Esophagus muscularis mucosa (tissue), 3 donors: ENCODE data around the gene KLF9.

Source experiments
- CTCF ChIP-seq, 3 experiments: fragments of 200-600 bp in 2 of 3; fragments of 450-650 bp in 1 of 3; sonication (generic) in 2 of 3; IDR thresholded peaks; one replicate each; pipeline ENCODE4 v1.5.1; 2017 to 2019; ENCODE audit warnings: antibody characterized with exemption in 3 of 3, mild to moderate bottlenecking in 2 of 3, moderate library complexity in 1 of 3
- POLR2A ChIP-seq: fragments of 450-650 bp; IDR thresholded peaks from one replicate; pipeline ENCODE4 v1.6.1; 2017; ENCODE audit warnings: antibody characterized with exemption, moderate library complexity, mild to moderate bottlenecking, low read depth

DNA sequence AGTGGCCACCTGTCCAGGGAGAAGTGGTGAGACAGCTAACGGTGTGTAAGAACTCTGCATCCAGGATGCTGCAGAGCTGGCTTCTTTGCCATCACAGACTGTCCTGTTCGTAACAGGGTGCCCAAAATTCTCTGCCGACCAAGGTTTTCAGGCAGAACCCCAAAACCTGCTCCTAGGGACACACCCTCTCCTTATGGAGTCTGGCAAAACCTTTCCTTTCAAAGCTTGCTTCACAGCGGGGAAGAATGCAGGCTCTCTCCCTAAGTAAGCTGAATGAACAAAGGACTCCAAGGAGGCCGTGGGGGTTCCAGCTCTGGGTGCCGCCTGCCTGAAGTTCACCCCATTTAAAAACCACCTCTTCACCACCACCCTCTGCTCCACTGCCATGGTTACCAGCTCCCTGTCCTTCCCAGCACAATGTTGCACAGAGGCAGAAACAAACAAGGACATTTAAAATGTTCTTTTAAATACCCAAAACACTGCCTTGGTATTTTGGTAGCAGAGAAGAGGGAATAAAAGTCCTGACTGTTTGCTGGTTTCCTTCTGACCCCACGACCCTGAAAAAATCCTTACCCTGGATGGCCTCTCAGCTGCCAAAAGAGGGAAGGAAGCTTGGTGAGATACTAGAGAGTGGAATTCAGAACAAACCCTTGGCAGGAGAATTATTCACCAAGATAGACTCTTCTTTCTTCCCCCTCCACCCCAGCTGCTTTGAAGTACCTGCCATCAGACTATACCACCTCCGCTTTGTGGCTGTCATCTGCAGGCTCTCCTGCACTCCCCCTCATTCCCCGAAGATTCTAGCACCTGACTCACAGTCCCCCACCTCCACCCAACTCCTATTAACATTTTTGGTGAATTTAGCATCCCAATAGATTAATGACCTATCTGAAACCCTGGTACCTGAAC lies 7.1 kb upstream of the KLF9 start:
- TF ChIP-seq CTCF (IDR thresholded peaks at IDR 0.05) (no peak), POLR2A (no peak)
